Activated CD4-positive, CD25-positive, alpha-beta regulatory T cell (primary cell): ENCODE measurements around the gene MRPL38.

Experiments
- DNase-seq, 4 experiments: peaks; one replicate each; lab custom pipeline; 2025; lab: John Stamatoyannopoulos, UW

Gene MRPL38

GRCh38 chr17:75919611-75920010 lies 14.9 kb upstream of the MRPL38 start:
- DNase-seq = no peak

- no peak for DNase-seq
Observed at GRCh38 chr17:75917917-75918445, 13.3 kb upstream of the MRPL38 start.

- DNase-seq = no peak
Observed at GRCh38 chr17:75917141-75917916, 12.6 kb upstream of the MRPL38 start.

GRCh38 chr17:75915268-75915667 lies 10.6 kb upstream of the MRPL38 start:
- no peak for DNase-seq

- DNase-seq = no peak
Observed at GRCh38 chr17:75914643-75915267, 10.1 kb upstream of the MRPL38 start.

- DNase-seq = no peak
Observed at GRCh38 chr17:75913537-75914210, 9.0 kb upstream of the MRPL38 start.

- DNase-seq = no peak
Observed at GRCh38 chr17:75910699-75911098, 6.0 kb upstream of the MRPL38 start.

- no peak for DNase-seq
Observed at GRCh38 chr17:75909812-75910274, 5.2 kb upstream of the MRPL38 start.

GRCh38 chr17:75909051-75909811 lies 4.5 kb upstream of the MRPL38 start:
- DNase-seq = no peak

GRCh38 chr17:75908201-75908600 lies 3.5 kb upstream of the MRPL38 start:
- no peak for DNase-seq

GRCh38 chr17:75906143-75906884 lies 1.6 kb upstream of the MRPL38 start:
- DNase-seq = no peak

GRCh38 chr17:75902406-75902805 lies 2.3 kb downstream of the MRPL38 start:
- DNase-seq = no peak

GRCh38 chr17:75901727-75902126 lies 3.0 kb downstream of the MRPL38 start:
- DNase-seq = no peak

- no peak for DNase-seq
Observed at GRCh38 chr17:75900691-75901533, 3.8 kb downstream of the MRPL38 start.

GRCh38 chr17:75899767-75900468 lies 4.8 kb downstream of the MRPL38 start:
- no peak for DNase-seq

- no peak for DNase-seq
Observed at GRCh38 chr17:75899353-75899752, 5.3 kb downstream of the MRPL38 start.

- DNase-seq = no peak
Observed at GRCh38 chr17:75898791-75899190, 5.9 kb downstream of the MRPL38 start.

GRCh38 chr17:75898065-75898464 lies 6.6 kb downstream of the MRPL38 start:
- DNase-seq = no peak

- no peak for DNase-seq
Observed at GRCh38 chr17:75897160-75898019, 7.3 kb downstream of the MRPL38 start.
